ENCODE results near the gene CDH22. TPM values are rescaled to one million over a fixed set of nuclear protein-coding genes. Genes with fewer than 3 reads are reported as not detected.

Gene CDH22
- total and polyA plus RNA-seq, 2 experiments from 2014 or later = 0.08 to 0.10 TPM

DNA sequence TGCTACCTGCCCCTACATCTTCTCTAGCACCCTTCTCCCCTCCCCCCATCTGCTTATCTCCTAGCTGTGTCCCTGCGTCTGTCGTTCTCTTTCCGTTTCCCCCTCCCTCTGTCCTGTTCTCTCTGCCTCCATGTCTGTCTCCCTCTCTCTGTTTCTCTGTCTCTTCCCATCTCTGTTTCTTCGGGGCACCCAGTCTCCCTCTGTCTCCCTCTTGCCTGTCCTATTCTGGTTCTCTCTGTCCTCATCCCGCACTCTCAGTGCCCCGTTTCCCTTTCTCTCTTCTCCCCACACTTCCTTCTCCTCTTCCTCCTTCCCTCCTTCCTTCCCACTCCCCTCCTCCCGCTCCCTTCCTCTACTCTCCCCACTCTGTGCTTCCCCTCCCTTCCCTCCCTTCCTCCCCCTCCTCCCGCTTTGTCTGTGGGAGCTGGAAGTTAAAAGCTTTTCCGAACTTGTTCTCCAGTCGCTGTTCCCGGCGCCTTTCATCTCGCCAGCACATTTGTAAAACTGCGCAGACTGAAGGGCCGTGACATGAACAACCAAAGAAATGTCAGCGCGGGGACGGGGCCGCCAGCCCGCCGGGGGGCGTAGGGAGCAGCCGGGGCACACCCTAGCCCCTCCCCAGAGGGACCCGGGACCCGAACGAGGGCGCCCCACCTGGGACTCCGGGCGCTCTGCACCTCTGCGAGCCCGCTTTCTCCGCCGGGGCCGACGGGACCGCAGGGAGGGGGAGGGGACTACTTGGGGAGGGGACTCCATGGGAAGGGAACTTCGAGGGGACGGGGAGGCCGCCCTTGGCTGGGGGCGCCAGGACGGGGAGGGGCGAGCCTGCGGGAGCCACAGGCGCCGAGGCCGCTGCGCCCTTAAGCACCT is 4.0 kb upstream of the CDH22 start:
- Mint-ChIP-seq H3K27ac (no peak overlapping the region), H3K9me3 (no peaks in the 10 kb centered on the region), H3K4me3 (peak overlapping the region; percentile 64), H3K27me3 (ENCODE audit: insufficient read depth, low read depth, poor library complexity) (peaks cover 63% of the 10 kb centered on the region), H3K4me1 (peaks cover 10% of the 10 kb centered on the region), H3K36me3 (ENCODE audit: low read depth) (no peaks in the 10 kb centered on the region; the same call in 2 of the 3 replicates)
- H3K79me2 ChIP-seq (replicated peaks; ENCODE audit: insufficient read depth) = no peaks in the 10 kb centered on the region
- peaks cover 79% of the 10 kb centered on the region for H3K27me3 ChIP-seq (ENCODE audit: insufficient read depth)
- DNase-seq (ENCODE audit: low spot score) (peak; percentile 84), ATAC-seq (peak; percentile 77)
- TF ChIP-seq, protein P1, sequence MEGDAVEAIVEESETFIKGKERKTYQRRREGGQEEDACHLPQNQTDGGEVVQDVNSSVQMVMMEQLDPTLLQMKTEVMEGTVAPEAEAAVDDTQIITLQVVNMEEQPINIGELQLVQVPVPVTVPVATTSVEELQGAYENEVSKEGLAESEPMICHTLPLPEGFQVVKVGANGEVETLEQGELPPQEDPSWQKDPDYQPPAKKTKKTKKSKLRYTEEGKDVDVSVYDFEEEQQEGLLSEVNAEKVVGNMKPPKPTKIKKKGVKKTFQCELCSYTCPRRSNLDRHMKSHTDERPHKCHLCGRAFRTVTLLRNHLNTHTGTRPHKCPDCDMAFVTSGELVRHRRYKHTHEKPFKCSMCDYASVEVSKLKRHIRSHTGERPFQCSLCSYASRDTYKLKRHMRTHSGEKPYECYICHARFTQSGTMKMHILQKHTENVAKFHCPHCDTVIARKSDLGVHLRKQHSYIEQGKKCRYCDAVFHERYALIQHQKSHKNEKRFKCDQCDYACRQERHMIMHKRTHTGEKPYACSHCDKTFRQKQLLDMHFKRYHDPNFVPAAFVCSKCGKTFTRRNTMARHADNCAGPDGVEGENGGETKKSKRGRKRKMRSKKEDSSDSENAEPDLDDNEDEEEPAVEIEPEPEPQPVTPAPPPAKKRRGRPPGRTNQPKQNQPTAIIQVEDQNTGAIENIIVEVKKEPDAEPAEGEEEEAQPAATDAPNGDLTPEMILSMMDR (conservative IDR thresholded peaks at IDR 0.05; ENCODE audit: low read depth in 2 of 2) = peak; percentile 52 to 60
- TF ChIP-seq POLR2AphosphoS5 (IDR thresholded peaks at IDR 0.05; ENCODE audit: low read depth) = no peak
- H3K9me2 ChIP-seq (ENCODE audit: insufficient read depth) = no peaks in the 10 kb centered on the region
- H3K36me3 ChIP-seq (ENCODE audit: insufficient read depth) = no peaks in the 10 kb centered on the region
- peak overlapping the region; percentile 90 for H3K4me2 ChIP-seq
- peak overlapping the region; percentile 93 for H2AFZ ChIP-seq
- peaks cover 11% of the 10 kb centered on the region; the same call in 1 of the 2 replicates for H3K4me1 ChIP-seq (ENCODE audit: insufficient read depth)
- H4K20me1 ChIP-seq (replicated peaks; ENCODE audit: insufficient read depth) = peaks cover 9% of the 10 kb centered on the region; the same call in 1 of the 2 replicates
- H3K27ac ChIP-seq (ENCODE audit: low read depth) = no peak overlapping the region
- H3F3A ChIP-seq (replicated peaks; ENCODE audit: low read depth) = 0 out of 2 replicates have a peak, but pooled peaks cover 6% of the 10 kb centered on the region
- peak overlapping the region; percentile 89 for H3K4me3 ChIP-seq

DNA sequence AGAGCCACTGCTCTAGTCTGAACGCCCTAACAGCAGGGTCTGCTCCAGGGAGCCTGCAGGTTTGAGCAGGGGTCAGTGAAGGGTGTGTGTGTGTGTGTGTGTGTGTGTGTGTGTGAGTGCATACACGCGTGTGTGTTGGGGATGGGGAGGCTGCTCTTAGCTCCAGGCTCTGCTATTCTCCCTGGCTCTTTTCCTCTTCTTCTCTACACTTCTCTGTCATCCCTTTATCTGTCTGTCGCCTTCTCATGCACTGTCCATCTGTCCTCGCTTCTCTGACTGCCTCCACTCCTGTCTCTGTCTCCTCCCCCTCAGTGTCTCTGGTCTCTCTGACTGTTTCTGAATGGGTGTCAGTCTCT is 3.4 kb upstream of the CDH22 start:
- 0 out of 2 replicates have a peak, but pooled peaks cover 6% of the 10 kb centered on the region for H3F3A ChIP-seq (replicated peaks; ENCODE audit: low read depth)
- no peaks in the 10 kb centered on the region for H3K36me3 ChIP-seq (ENCODE audit: insufficient read depth)
- DNase-seq (ENCODE audit: low spot score) (no peak), ATAC-seq (no peak)
- H3K4me1 Mint-ChIP-seq = peaks cover 10% of the 10 kb centered on the region
- H3K27me3 ChIP-seq (ENCODE audit: insufficient read depth) = peaks cover 85% of the 10 kb centered on the region
- H3K9me2 ChIP-seq (ENCODE audit: insufficient read depth) = no peaks in the 10 kb centered on the region
- H3K27ac Mint-ChIP-seq = no peak overlapping the region
- peaks cover 9% of the 10 kb centered on the region; the same call in 1 of the 2 replicates for H4K20me1 ChIP-seq (replicated peaks; ENCODE audit: insufficient read depth)
- no peaks in the 10 kb centered on the region for H3K9me3 Mint-ChIP-seq
- no peaks in the 10 kb centered on the region; the same call in 2 of the 3 replicates for H3K36me3 Mint-ChIP-seq (ENCODE audit: low read depth)
- H3K4me3 ChIP-seq = peak overlapping the region; percentile 89
- no peak overlapping the region for H3K27ac ChIP-seq (ENCODE audit: low read depth)
- H3K4me2 ChIP-seq = peak overlapping the region; percentile 90
- H3K27me3 Mint-ChIP-seq (ENCODE audit: insufficient read depth, low read depth, poor library complexity) = peaks cover 67% of the 10 kb centered on the region
- peak overlapping the region; percentile 64 for H3K4me3 Mint-ChIP-seq
- no peak for TF ChIP-seq NANOG (IDR thresholded peaks at IDR 0.05; ENCODE audit: borderline replicate concordance)
- TF ChIP-seq ZNF331 (CRISPR knock-in tag; IDR thresholded peaks at IDR 0.05; ENCODE audit: low read depth) = no peak
- TF ChIP-seq STAT1 (IDR thresholded peaks at IDR 0.05; ENCODE audit: unreplicated experiment) = no peak
- TF ChIP-seq ZNF114 (CRISPR knock-in tag; IDR thresholded peaks at IDR 0.05) = no peak
- TF ChIP-seq, protein P1 (conservative IDR thresholded peaks at IDR 0.05; ENCODE audit: low read depth in 2 of 2) = no peak
- peak overlapping the region; percentile 93; the same call in 1 of the 2 replicates for H2AFZ ChIP-seq
- H3K4me1 ChIP-seq (ENCODE audit: insufficient read depth) = peaks cover 11% of the 10 kb centered on the region; the same call in 1 of the 2 replicates
- H3K79me2 ChIP-seq (replicated peaks; ENCODE audit: insufficient read depth) = no peaks in the 10 kb centered on the region

Measured in GM23338 (cell line).